Measurements from ENCODE around the gene NPTN. TPM values are rescaled to one million over a fixed set of nuclear protein-coding genes. Genes with fewer than 3 reads are reported as not detected.

Gene NPTN
- polyA plus RNA-seq, 3 donors = 86.5 to 137 (median 88.0) TPM

GRCh38 chr15:73680549-73680948 lies 47.4 kb upstream of the NPTN start:
- intact Hi-C loops (cut with micrococcal nuclease) = no loop called here
- no peak overlapping the region for H2AFZ ChIP-seq (ENCODE audit: insufficient read depth, low read depth, low read length, poor library complexity, severe bottlenecking)
- no CpG with 5 or more reads among the region's 2 CpGs for WGBS (ENCODE audit: insufficient coverage)

DNA sequence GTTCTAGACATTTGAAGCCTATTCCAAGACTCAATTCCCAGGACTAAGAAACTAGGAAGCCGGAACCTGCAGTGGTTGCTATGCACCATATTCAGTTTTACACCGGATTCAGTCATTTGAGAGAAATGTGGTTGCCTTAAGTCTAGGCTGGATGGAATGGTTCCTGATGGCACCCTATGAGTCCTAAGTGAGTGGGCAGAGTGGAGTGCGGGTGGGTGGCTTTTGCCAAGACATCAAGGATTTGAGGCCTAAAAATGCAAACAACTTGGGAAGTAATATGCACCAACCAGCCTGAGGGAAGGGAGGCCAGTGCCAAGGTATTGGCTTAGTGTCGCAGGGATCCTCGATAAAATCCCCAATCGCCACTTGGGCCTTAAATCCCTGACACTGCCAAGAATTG lies 46.8 kb upstream of the NPTN start:
- Histone ChIP-seq H3K27me3 (ENCODE audit: control insufficient read depth in 2 of 2, insufficient read depth in 2 of 2, low read length in 2 of 2) (peaks cover 16 to 28% of the 10 kb centered on the region in 2 donors), H3K4me1 (ENCODE audit: control insufficient read depth in 1 of 2, insufficient read depth in 2 of 2, low read length in 2 of 2) (peaks cover 8 to 10% of the 10 kb centered on the region in 2 donors), H2AFZ (ENCODE audit: insufficient read depth, low read depth, low read length, poor library complexity, severe bottlenecking) (no peak overlapping the region), H3K27ac (ENCODE audit: low read depth in 1 of 2, low read length in 2 of 2) (no peak overlapping the region), H3K79me2 (ENCODE audit: insufficient read depth, low read length) (no peaks in the 10 kb centered on the region), H3K4me3 (replicated peaks in 1 of 3; ENCODE audit: low read depth in 2 of 3, low read length in 3 of 3) (no peak overlapping the region), H4K20me1 (ENCODE audit: insufficient read depth, low read length) (no peaks in the 10 kb centered on the region), H3K36me3 (replicated peaks in 1 of 2; ENCODE audit: control insufficient read depth in 1 of 2, insufficient read depth in 2 of 2, low read length in 2 of 2) (no peaks in the 10 kb centered on the region), H3K9me3 (replicated peaks in 1 of 2; ENCODE audit: control insufficient read depth in 1 of 2, insufficient read depth in 1 of 2, low read length in 2 of 2) (no peaks in the 10 kb centered on the region), H3K9ac (ENCODE audit: insufficient read depth, low read length, poor library complexity, severe bottlenecking) (no peak overlapping the region), H3K4me2 (replicated peaks; ENCODE audit: extremely low read depth, low read length, poor library complexity, severe bottlenecking) (no peak overlapping the region)
- H3K27me3 Mint-ChIP-seq (ENCODE audit: low read depth in 3 of 3) = peaks cover 40 to 50% (median 43%) of the 10 kb centered on the region in 3 donors
- intact Hi-C loops (cut with micrococcal nuclease) = no loop called here
- H3K9me3 Mint-ChIP-seq = peaks cover 0 to 12% (median 4%) of the 10 kb centered on the region in 7 donors
- TF ChIP-seq, protein P1, sequence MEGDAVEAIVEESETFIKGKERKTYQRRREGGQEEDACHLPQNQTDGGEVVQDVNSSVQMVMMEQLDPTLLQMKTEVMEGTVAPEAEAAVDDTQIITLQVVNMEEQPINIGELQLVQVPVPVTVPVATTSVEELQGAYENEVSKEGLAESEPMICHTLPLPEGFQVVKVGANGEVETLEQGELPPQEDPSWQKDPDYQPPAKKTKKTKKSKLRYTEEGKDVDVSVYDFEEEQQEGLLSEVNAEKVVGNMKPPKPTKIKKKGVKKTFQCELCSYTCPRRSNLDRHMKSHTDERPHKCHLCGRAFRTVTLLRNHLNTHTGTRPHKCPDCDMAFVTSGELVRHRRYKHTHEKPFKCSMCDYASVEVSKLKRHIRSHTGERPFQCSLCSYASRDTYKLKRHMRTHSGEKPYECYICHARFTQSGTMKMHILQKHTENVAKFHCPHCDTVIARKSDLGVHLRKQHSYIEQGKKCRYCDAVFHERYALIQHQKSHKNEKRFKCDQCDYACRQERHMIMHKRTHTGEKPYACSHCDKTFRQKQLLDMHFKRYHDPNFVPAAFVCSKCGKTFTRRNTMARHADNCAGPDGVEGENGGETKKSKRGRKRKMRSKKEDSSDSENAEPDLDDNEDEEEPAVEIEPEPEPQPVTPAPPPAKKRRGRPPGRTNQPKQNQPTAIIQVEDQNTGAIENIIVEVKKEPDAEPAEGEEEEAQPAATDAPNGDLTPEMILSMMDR (IDR thresholded peaks at IDR 0.05) = no peak
- peaks cover 9% of the 10 kb centered on the region for H3K4me1 Mint-ChIP-seq
- no peak for DNase-seq
- H3K4me3 Mint-ChIP-seq = no peak overlapping the region
- 95% methylated on average over 3 of the region's 6 CpGs for WGBS (ENCODE audit: insufficient coverage)
- no peak overlapping the region for H3K27ac Mint-ChIP-seq
- peaks cover under 1 to 2% of the 10 kb centered on the region in 2 donors for H3K36me3 Mint-ChIP-seq

More at GRCh38 chr15:73680549-73680948, 47.4 kb upstream of the NPTN start:
- Histone ChIP-seq H3K4me1 (ENCODE audit: control insufficient read depth in 1 of 2, insufficient read depth in 2 of 2, low read length in 2 of 2) (peaks cover 8 to 10% of the 10 kb centered on the region in 2 donors), H3K36me3 (replicated peaks in 1 of 2; ENCODE audit: control insufficient read depth in 1 of 2, insufficient read depth in 2 of 2, low read length in 2 of 2) (no peaks in the 10 kb centered on the region), H3K79me2 (ENCODE audit: insufficient read depth, low read length) (no peaks in the 10 kb centered on the region), H3K27ac (ENCODE audit: low read depth in 1 of 2, low read length in 2 of 2) (no peak overlapping the region), H4K20me1 (ENCODE audit: insufficient read depth, low read length) (no peaks in the 10 kb centered on the region), H3K9me3 (replicated peaks in 1 of 2; ENCODE audit: control insufficient read depth in 1 of 2, insufficient read depth in 1 of 2, low read length in 2 of 2) (no peaks in the 10 kb centered on the region), H3K4me3 (replicated peaks in 1 of 3; ENCODE audit: low read depth in 2 of 3, low read length in 3 of 3) (no peak overlapping the region), H3K4me2 (replicated peaks; ENCODE audit: extremely low read depth, low read length, poor library complexity, severe bottlenecking) (no peak overlapping the region), H3K27me3 (ENCODE audit: control insufficient read depth in 2 of 2, insufficient read depth in 2 of 2, low read length in 2 of 2) (peaks cover 20 to 34% of the 10 kb centered on the region in 2 donors), H3K9ac (ENCODE audit: insufficient read depth, low read length, poor library complexity, severe bottlenecking) (no peak overlapping the region)
- Mint-ChIP-seq H3K36me3 (peaks cover 2% of the 10 kb centered on the region in 2 donors), H3K9me3 (peaks cover 0 to 14% (median 4%) of the 10 kb centered on the region in 7 donors), H3K4me3 (no peak overlapping the region), H3K27me3 (ENCODE audit: low read depth in 3 of 3) (peaks cover 46 to 56% (median 49%) of the 10 kb centered on the region in 3 donors), H3K27ac (no peak overlapping the region), H3K4me1 (peaks cover 12% of the 10 kb centered on the region)
- DNase-seq = no peak
- TF ChIP-seq, protein P1 (IDR thresholded peaks at IDR 0.05) = no peak

All from CD14-positive monocyte (primary cell).